Brain microvascular endothelial cell (primary cell): Measurements from ENCODE around the gene RPS8.
"Not testable (repeated sequence)": the region's sequence is repeated elsewhere in the genome, so short reads cannot be mapped to it uniquely, and the experiment has no call there.

Experiments
- DNase-seq: peaks from one replicate; pipeline ENCODE4 v3.0.0-alpha.2; 2020
- H3K27ac ChIP-seq: fragments of 250-450 bp; sonication (Bioruptor Pico); 2 replicates; pipeline ENCODE4 v1.5.1; 2020; ENCODE audit warnings: mild to moderate bottlenecking, moderate library complexity
- H3K27me3 ChIP-seq: fragments of 250-450 bp; sonication (Bioruptor Pico); replicated peaks from 2 replicates; pipeline ENCODE4 v1.5.1; 2020; ENCODE audit warnings: mild to moderate bottlenecking
- H3K36me3 ChIP-seq: fragments of 250-450 bp; sonication (Bioruptor Pico); replicated peaks from 2 replicates; pipeline ENCODE4 v1.5.1; 2020; ENCODE audit warnings: mild to moderate bottlenecking
- H3K4me3 ChIP-seq: 2 replicates; pipeline ENCODE4 v1.5.1; 2011; ENCODE audit warnings: low read depth, mild to moderate bottlenecking, control low read depth, low read length, moderate library complexity
- in situ Hi-C: cut with HindIII; loops from 2 replicates; pipeline ENCODE4 v1.10.0; 2017; ENCODE audit warnings: low sequenced_read_pairs, low pct_ligation_motif_present
- TF ChIP-seq, protein P1 (sequence below): IDR thresholded peaks from 2 replicates; pipeline ENCODE4 v1.5.1; 2011; ENCODE audit warnings: low read depth, mild to moderate bottlenecking, moderate library complexity, low read length, control low read depth, inconsistent platforms; ENCODE audit errors: missing control alignments

Gene RPS8

GRCh38 chr1:44760876-44761275 is 14.5 kb upstream of the RPS8 start:
- no peak overlapping the region for H3K27ac ChIP-seq

GRCh38 chr1:44766421-44766820 is 8.9 kb upstream of the RPS8 start:
- in situ Hi-C loops, H3K27ac ChIP-seq, H3K4me3 ChIP-seq, H3K27me3 ChIP-seq, DNase-seq, H3K36me3 ChIP-seq: not testable (repeated sequence)

More at GRCh38 chr1:44760876-44761275, 14.5 kb upstream of the RPS8 start:
- DNase-seq: no peak
- in situ Hi-C loops: no loop called here
- TF ChIP-seq, protein P1, sequence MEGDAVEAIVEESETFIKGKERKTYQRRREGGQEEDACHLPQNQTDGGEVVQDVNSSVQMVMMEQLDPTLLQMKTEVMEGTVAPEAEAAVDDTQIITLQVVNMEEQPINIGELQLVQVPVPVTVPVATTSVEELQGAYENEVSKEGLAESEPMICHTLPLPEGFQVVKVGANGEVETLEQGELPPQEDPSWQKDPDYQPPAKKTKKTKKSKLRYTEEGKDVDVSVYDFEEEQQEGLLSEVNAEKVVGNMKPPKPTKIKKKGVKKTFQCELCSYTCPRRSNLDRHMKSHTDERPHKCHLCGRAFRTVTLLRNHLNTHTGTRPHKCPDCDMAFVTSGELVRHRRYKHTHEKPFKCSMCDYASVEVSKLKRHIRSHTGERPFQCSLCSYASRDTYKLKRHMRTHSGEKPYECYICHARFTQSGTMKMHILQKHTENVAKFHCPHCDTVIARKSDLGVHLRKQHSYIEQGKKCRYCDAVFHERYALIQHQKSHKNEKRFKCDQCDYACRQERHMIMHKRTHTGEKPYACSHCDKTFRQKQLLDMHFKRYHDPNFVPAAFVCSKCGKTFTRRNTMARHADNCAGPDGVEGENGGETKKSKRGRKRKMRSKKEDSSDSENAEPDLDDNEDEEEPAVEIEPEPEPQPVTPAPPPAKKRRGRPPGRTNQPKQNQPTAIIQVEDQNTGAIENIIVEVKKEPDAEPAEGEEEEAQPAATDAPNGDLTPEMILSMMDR: no peak
- Histone ChIP-seq H3K36me3 (peaks cover 3% of the 10 kb centered on the region), H3K27me3 (no peaks in the 10 kb centered on the region), H3K4me3 (no peak overlapping the region)

DNA sequence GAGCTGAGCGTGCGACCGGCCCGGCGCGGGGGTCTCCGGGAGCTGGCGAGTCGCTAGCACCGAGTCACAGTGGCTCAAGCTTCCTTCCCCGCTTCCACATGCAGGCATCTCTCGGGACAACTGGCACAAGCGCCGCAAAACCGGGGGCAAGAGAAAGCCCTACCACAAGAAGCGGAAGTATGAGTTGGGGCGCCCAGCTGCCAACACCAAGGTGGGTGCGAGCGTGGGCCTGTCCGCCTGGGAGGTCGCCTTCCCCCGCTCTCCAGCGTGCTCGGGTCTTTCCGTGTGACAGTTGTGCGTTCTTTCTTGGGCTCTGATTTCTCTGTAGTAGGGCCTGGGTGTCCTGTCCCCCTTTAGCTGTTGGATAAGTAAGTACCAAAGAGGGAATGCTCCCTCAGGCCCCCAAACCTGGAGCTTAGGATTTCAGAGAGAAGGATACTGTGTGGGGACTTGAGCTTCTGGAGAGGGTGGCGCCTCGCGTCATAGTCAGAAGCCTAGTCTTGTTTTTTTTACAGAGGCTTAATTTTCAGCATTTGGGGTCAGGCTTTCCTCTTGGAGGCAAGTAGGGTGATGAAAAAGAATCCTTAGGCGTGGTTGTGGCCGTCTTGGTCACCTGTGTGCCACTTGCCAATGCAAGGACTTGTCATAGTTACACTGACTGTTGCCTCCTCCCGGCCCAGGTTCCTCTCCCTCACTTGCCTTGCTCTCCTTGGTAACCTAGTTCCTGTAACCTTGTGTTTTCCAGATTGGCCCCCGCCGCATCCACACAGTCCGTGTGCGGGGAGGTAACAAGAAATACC is 790 bp downstream of the RPS8 start:
- peaks cover 48% of the 10 kb centered on the region for H3K36me3 ChIP-seq

GRCh38 chr1:44776730-44777068 is 1.4 kb downstream of the RPS8 start:
- in situ Hi-C loops: no loop called here

More for the DNA sequence above, 790 bp downstream of the RPS8 start:
- DNase-seq: no peak
- in situ Hi-C loops: no loop called here
- peak overlapping the region; percentile 95 for H3K27ac ChIP-seq
- TF ChIP-seq, protein P1: no peak
- peak overlapping the region; percentile 95 for H3K4me3 ChIP-seq
- no peaks in the 10 kb centered on the region for H3K27me3 ChIP-seq

DNA sequence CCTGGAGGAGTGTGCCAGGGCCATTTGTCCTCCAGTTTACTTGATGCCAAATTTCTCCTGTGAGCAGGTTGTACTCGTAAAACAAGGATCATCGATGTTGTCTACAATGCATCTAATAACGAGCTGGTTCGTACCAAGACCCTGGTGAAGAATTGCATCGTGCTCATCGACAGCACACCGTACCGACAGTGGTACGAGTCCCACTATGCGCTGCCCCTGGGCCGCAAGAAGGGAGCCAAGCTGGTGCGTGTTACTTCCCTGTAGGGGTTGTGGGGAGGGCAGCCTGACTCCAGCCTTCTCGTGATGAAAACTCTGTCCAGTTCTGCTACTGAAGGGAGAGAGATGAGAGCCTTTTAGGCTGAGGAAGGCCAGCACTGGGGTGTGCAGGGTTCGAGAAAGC is 2.2 kb downstream of the RPS8 start:
- H3K4me3 ChIP-seq: peak overlapping the region; percentile 95
- in situ Hi-C loops: no loop called here

More at GRCh38 chr1:44776730-44777068, 1.4 kb downstream of the RPS8 start:
- no peaks in the 10 kb centered on the region for H3K27me3 ChIP-seq
- TF ChIP-seq, protein P1: no peak
- peak overlapping the region; percentile 95 for H3K27ac ChIP-seq
- no peak for DNase-seq
- H3K4me3 ChIP-seq: peak overlapping the region; percentile 95
- H3K36me3 ChIP-seq: peaks cover 49% of the 10 kb centered on the region

GRCh38 chr1:44777969-44778635 is 2.8 kb downstream of the RPS8 start:
- DNase-seq: no peak
- Histone ChIP-seq H3K27me3 (no peaks in the 10 kb centered on the region), H3K27ac (no peak overlapping the region), H3K4me3 (peak overlapping the region; percentile 95), H3K36me3 (peaks cover 49% of the 10 kb centered on the region)
- in situ Hi-C loops: no loop called here
- TF ChIP-seq, protein P1: no peak

More for the DNA sequence above, 2.2 kb downstream of the RPS8 start:
- no peaks in the 10 kb centered on the region for H3K27me3 ChIP-seq
- no peak for DNase-seq
- H3K27ac ChIP-seq: no peak overlapping the region
- TF ChIP-seq, protein P1: no peak
- H3K36me3 ChIP-seq: peaks cover 49% of the 10 kb centered on the region
